ENCODE results near the gene COMP.

The COMP gene

GRCh38 chr19:18833141-18833476 lies 42.0 kb upstream of the COMP start:
- Histone ChIP-seq H3K4me3 (ENCODE audit: control insufficient read depth in 1 of 7, extremely low read depth in 1 of 7, insufficient read depth in 4 of 7, low read depth in 2 of 7, low read length in 6 of 7) (peak overlapping the region; percentile 57 to 90 (median 70)), H3K27ac (ENCODE audit: insufficient read depth in 1 of 2, low read depth in 1 of 2, low read length in 2 of 2, poor library complexity in 1 of 2, severe bottlenecking in 2 of 2) (peak overlapping the region; percentile 43 to 83), H3K36me3 (ENCODE audit: control insufficient read depth in 4 of 4, insufficient read depth in 4 of 4, low read length in 3 of 4) (peaks cover 4 to 36% (median 14%) of the 10 kb centered on the region in 4 experiments), H3K9me3 (ENCODE audit: control extremely low read depth in 1 of 5, control insufficient read depth in 4 of 5, insufficient read depth in 2 of 5, low read depth in 1 of 5, low read length in 4 of 5) (no peaks in the 10 kb centered on the region), H3K4me1 (ENCODE audit: control extremely low read depth in 1 of 4, control insufficient read depth in 4 of 4, insufficient read depth in 4 of 4, low read length in 3 of 4) (peaks cover 13 to 35% (median 24%) of the 10 kb centered on the region in 4 experiments), H3K27me3 (replicated peaks in 2 of 5; ENCODE audit: control insufficient read depth in 4 of 5, insufficient read depth in 5 of 5, low read length in 4 of 5) (peaks cover 0 to 1% (median 0%) of the 10 kb centered on the region in 5 experiments)
- WGBS (ENCODE audit: insufficient coverage): 1% methylated on average over 8 of the region's 9 CpGs
- CTCF ChIA-PET: interaction anchor here (0.6 to 2.1 kb wide), 3 partner anchors 12 to 584 kb away, joined by 3 to 8 read pairs (median 3); no protein-coding TSS in a partner anchor
- POLR2A ChIA-PET: no interaction called here
- DNase-seq: peak in 1 of 3 donors; percentile 22

GRCh38 chr19:18832306-18833140 lies 41.4 kb upstream of the COMP start:
- WGBS (ENCODE audit: insufficient coverage): 0% methylated on average over 46 of the region's 69 CpGs
- Histone ChIP-seq H3K4me1 (ENCODE audit: control extremely low read depth in 1 of 4, control insufficient read depth in 4 of 4, insufficient read depth in 4 of 4, low read length in 3 of 4) (peaks cover 13 to 35% (median 24%) of the 10 kb centered on the region in 4 experiments), H3K27ac (ENCODE audit: insufficient read depth in 1 of 2, low read depth in 1 of 2, low read length in 2 of 2, poor library complexity in 1 of 2, severe bottlenecking in 2 of 2) (peak overlapping the region; percentile 43 to 83), H3K4me3 (ENCODE audit: control insufficient read depth in 1 of 7, extremely low read depth in 1 of 7, insufficient read depth in 4 of 7, low read depth in 2 of 7, low read length in 6 of 7) (peak overlapping the region; percentile 57 to 90 (median 70)), H3K9me3 (ENCODE audit: control extremely low read depth in 1 of 5, control insufficient read depth in 4 of 5, insufficient read depth in 2 of 5, low read depth in 1 of 5, low read length in 4 of 5) (peaks cover 0 to under 1% (median 0%) of the 10 kb centered on the region in 5 experiments), H3K36me3 (ENCODE audit: control insufficient read depth in 4 of 4, insufficient read depth in 4 of 4, low read length in 3 of 4) (peaks cover 4 to 30% (median 11%) of the 10 kb centered on the region in 4 experiments), H3K27me3 (replicated peaks in 2 of 5; ENCODE audit: control insufficient read depth in 4 of 5, insufficient read depth in 5 of 5, low read length in 4 of 5) (peaks cover 0 to 1% (median 0%) of the 10 kb centered on the region in 5 experiments)
- ChIA-PET CTCF (interaction anchor here (0.6 to 2.1 kb wide), 5 partner anchors 13 to 583 kb away, joined by 3 to 8 read pairs (median 3); no protein-coding TSS in a partner anchor), POLR2A (interaction anchor here (0.6 to 1.3 kb wide), 3 partner anchors 43 to 690 kb away, joined by 3 to 4 read pairs (median 4); no protein-coding TSS in a partner anchor)
- DNase-seq: peak; percentile 29 to 47 (median 36)

GRCh38 chr19:18831524-18832305 lies 40.6 kb upstream of the COMP start, which contains the start of gene UPF1:
Gene UPF1, plus strand, starts transcription at chr19:18831959. Its CDS starts 251 bp downstream, at chr19:18832210.
- Histone ChIP-seq H3K9me3 (ENCODE audit: control extremely low read depth in 1 of 5, control insufficient read depth in 4 of 5, insufficient read depth in 2 of 5, low read depth in 1 of 5, low read length in 4 of 5) (peaks cover 0 to 8% (median 0%) of the 10 kb centered on the region in 5 experiments), H3K27ac (ENCODE audit: insufficient read depth in 1 of 2, low read depth in 1 of 2, low read length in 2 of 2, poor library complexity in 1 of 2, severe bottlenecking in 2 of 2) (peak within 1 kb of the TSS; percentile 43 to 83), H3K36me3 (ENCODE audit: control insufficient read depth in 4 of 4, insufficient read depth in 4 of 4, low read length in 3 of 4) (peaks cover 4 to 27% (median 8%) of the 10 kb centered on the region in 4 experiments), H3K4me1 (ENCODE audit: control extremely low read depth in 1 of 4, control insufficient read depth in 4 of 4, insufficient read depth in 4 of 4, low read length in 3 of 4) (peaks cover 13 to 35% (median 24%) of the 10 kb centered on the region in 4 experiments), H3K4me3 (ENCODE audit: control insufficient read depth in 1 of 7, extremely low read depth in 1 of 7, insufficient read depth in 4 of 7, low read depth in 2 of 7, low read length in 6 of 7) (peak within 1 kb of the TSS; percentile 57 to 90 (median 70)), H3K27me3 (replicated peaks in 2 of 5; ENCODE audit: control insufficient read depth in 4 of 5, insufficient read depth in 5 of 5, low read length in 4 of 5) (peaks cover 0 to 2% (median 0%) of the 10 kb centered on the region in 5 experiments)
- WGBS (ENCODE audit: insufficient coverage): 0% methylated on average over 92 of the region's 96 CpGs
- ChIA-PET CTCF (interaction anchor here (0.8 to 2.1 kb wide), 4 partner anchors 14 to 382 kb away, joined by 3 to 8 read pairs (median 4); no protein-coding TSS in a partner anchor), POLR2A (interaction anchor here (0.6 to 1.3 kb wide), 4 partner anchors 42 to 689 kb away, joined by 3 to 4 read pairs (median 4); no protein-coding TSS in a partner anchor)
- DNase-seq: peak; percentile 93 to 97 (median 97)

GRCh38 chr19:18830488-18830887 lies 39.4 kb upstream of the COMP start:
- Histone ChIP-seq H3K27ac (ENCODE audit: insufficient read depth in 1 of 2, low read depth in 1 of 2, low read length in 2 of 2, poor library complexity in 1 of 2, severe bottlenecking in 2 of 2) (no peak overlapping the region), H3K9me3 (ENCODE audit: control extremely low read depth in 1 of 5, control insufficient read depth in 4 of 5, insufficient read depth in 2 of 5, low read depth in 1 of 5, low read length in 4 of 5) (peaks cover 0 to 8% (median 0%) of the 10 kb centered on the region in 5 experiments), H3K4me3 (ENCODE audit: control insufficient read depth in 1 of 7, extremely low read depth in 1 of 7, insufficient read depth in 4 of 7, low read depth in 2 of 7, low read length in 6 of 7) (no peak overlapping the region), H3K4me1 (ENCODE audit: control extremely low read depth in 1 of 4, control insufficient read depth in 4 of 4, insufficient read depth in 4 of 4, low read length in 3 of 4) (peaks cover 13 to 30% (median 24%) of the 10 kb centered on the region in 4 experiments), H3K27me3 (replicated peaks in 2 of 5; ENCODE audit: control insufficient read depth in 4 of 5, insufficient read depth in 5 of 5, low read length in 4 of 5) (peaks cover 0 to 2% (median 0%) of the 10 kb centered on the region in 5 experiments), H3K36me3 (ENCODE audit: control insufficient read depth in 4 of 4, insufficient read depth in 4 of 4, low read length in 3 of 4) (peaks cover 1 to 19% (median 3%) of the 10 kb centered on the region in 4 experiments)
- WGBS (ENCODE audit: insufficient coverage): 100% methylated on average over 1 of the region's 2 CpGs
- ChIA-PET CTCF (interaction anchor here (1.5 kb wide), 1 partner anchor 16 kb away, joined by 4 read pairs; no protein-coding TSS in a partner anchor), POLR2A (no interaction called here)
- no peak for DNase-seq

GRCh38 chr19:18828786-18829185 lies 37.7 kb upstream of the COMP start:
- ChIA-PET POLR2A (interaction anchor here (0.6 kb wide), 1 partner anchor 277 kb away, joined by 12 read pairs; no protein-coding TSS in a partner anchor), CTCF (interaction anchor here (0.7 to 1.1 kb wide), 2 partner anchors 19 to 20 kb away, joined by 3 read pairs; no protein-coding TSS in a partner anchor)
- peaks cover 0 to 8% (median 0%) of the 10 kb centered on the region in 5 experiments for H3K9me3 ChIP-seq (ENCODE audit: control extremely low read depth in 1 of 5, control insufficient read depth in 4 of 5, insufficient read depth in 2 of 5, low read depth in 1 of 5, low read length in 4 of 5)
- WGBS (ENCODE audit: insufficient coverage): 65% methylated on average over 3 of the region's 6 CpGs
- peaks cover 3 to 17% (median 15%) of the 10 kb centered on the region in 4 experiments for H3K4me1 ChIP-seq (ENCODE audit: control extremely low read depth in 1 of 4, control insufficient read depth in 4 of 4, insufficient read depth in 4 of 4, low read length in 3 of 4)
- no peak for DNase-seq
- H3K27ac ChIP-seq (ENCODE audit: insufficient read depth in 1 of 2, low read depth in 1 of 2, low read length in 2 of 2, poor library complexity in 1 of 2, severe bottlenecking in 2 of 2): no peak overlapping the region
- no peak overlapping the region for H3K4me3 ChIP-seq (ENCODE audit: control insufficient read depth in 1 of 7, extremely low read depth in 1 of 7, insufficient read depth in 4 of 7, low read depth in 2 of 7, low read length in 6 of 7)
- H3K36me3 ChIP-seq (ENCODE audit: control insufficient read depth in 4 of 4, insufficient read depth in 4 of 4, low read length in 3 of 4): peaks cover 0 to 3% (median 0%) of the 10 kb centered on the region in 4 experiments
- H3K27me3 ChIP-seq (replicated peaks in 2 of 5; ENCODE audit: control insufficient read depth in 4 of 5, insufficient read depth in 5 of 5, low read length in 4 of 5): peaks cover 0 to 2% (median 0%) of the 10 kb centered on the region in 5 experiments

GRCh38 chr19:18817574-18817973 lies 26.5 kb upstream of the COMP start:
- POLR2A ChIA-PET: no interaction called here

More at GRCh38 chr19:18817574-18817973, 26.5 kb upstream of the COMP start:
- CTCF ChIA-PET: no interaction called here
- no peaks in the 10 kb centered on the region for H3K36me3 ChIP-seq (ENCODE audit: control insufficient read depth in 4 of 4, insufficient read depth in 4 of 4, low read length in 3 of 4)
- H3K9me3 ChIP-seq (ENCODE audit: control extremely low read depth in 1 of 5, control insufficient read depth in 4 of 5, insufficient read depth in 2 of 5, low read depth in 1 of 5, low read length in 4 of 5): no peaks in the 10 kb centered on the region
- WGBS (ENCODE audit: insufficient coverage): 90% methylated on average over 7 of the region's 9 CpGs
- peaks cover 0 to 2% (median 0%) of the 10 kb centered on the region in 5 experiments for H3K27me3 ChIP-seq (replicated peaks in 2 of 5; ENCODE audit: control insufficient read depth in 4 of 5, insufficient read depth in 5 of 5, low read length in 4 of 5)
- H3K4me1 ChIP-seq (ENCODE audit: control extremely low read depth in 1 of 4, control insufficient read depth in 4 of 4, insufficient read depth in 4 of 4, low read length in 3 of 4): no peaks in the 10 kb centered on the region
- H3K4me3 ChIP-seq (ENCODE audit: control insufficient read depth in 1 of 7, extremely low read depth in 1 of 7, insufficient read depth in 4 of 7, low read depth in 2 of 7, low read length in 6 of 7): no peak overlapping the region
- H3K27ac ChIP-seq (ENCODE audit: insufficient read depth in 1 of 2, low read depth in 1 of 2, low read length in 2 of 2, poor library complexity in 1 of 2, severe bottlenecking in 2 of 2): no peak overlapping the region
- DNase-seq: no peak

All from common myeloid progenitor, CD34-positive (primary cell).